CD4-positive, alpha-beta T cell (primary cell): ENCODE measurements around the gene PNLDC1. TPM values are rescaled to one million over a fixed set of nuclear protein-coding genes. Genes with fewer than 3 reads are reported as not detected.

Experiments used
- ATAC-seq: fragments of 200-7000 bp; cut with Tn5 transposase; one replicate; pipeline ENCODE4 v1.10.0; 2022; ENCODE audit warnings: mild to moderate bottlenecking; ENCODE audit not compliant: poor library complexity
- CTCF ChIA-PET: fragments of 350-600 bp; sonication (Branson Sonifier 250); formaldehyde crosslinking; loops from one replicate; lab custom pipeline; 2021; ENCODE audit warnings: antibody characterized with exemption, inconsistent platforms; lab: Charles Lee
- POLR2A ChIA-PET: fragments of 350-600 bp; sonication (Branson Sonifier 250); formaldehyde crosslinking; loops from one replicate; lab custom pipeline; 2021; ENCODE audit warnings: antibody characterized with exemption, inconsistent platforms; lab: Charles Lee
- DNase-seq, 14 experiments: peaks; one replicate each; pipeline ENCODE4 v3.0.0-alpha.2; 2013 to 2020; ENCODE audit warnings: mixed read lengths in 2 of 14
- H3K27ac ChIP-seq, 2 donors: one replicate each; pipeline versions ENCODE4 v1.5.1 to v1.7.0; 2013; ENCODE audit warnings: low read length in 2 of 2, low read depth in 1 of 2, mild to moderate bottlenecking in 1 of 2
- H3K27me3 ChIP-seq, 2 experiments: 1 replicate in 1 of 2; 2 replicates in 1 of 2; pipeline versions ENCODE4 v1.6.1 to v1.7.0; 2013; ENCODE audit warnings: low read length in 2 of 2, control low read depth in 1 of 2, mild to moderate bottlenecking in 1 of 2, moderate library complexity in 1 of 2; ENCODE audit not compliant: insufficient read depth in 2 of 2, control insufficient read depth in 1 of 2
- H3K36me3 ChIP-seq: one replicate; pipeline ENCODE4 v1.6.1; 2013; ENCODE audit warnings: low read length, control low read depth; ENCODE audit not compliant: insufficient read depth
- H3K4me1 ChIP-seq: one replicate; pipeline ENCODE4 v1.6.1; 2013; ENCODE audit warnings: low read length, control low read depth; ENCODE audit not compliant: insufficient read depth
- H3K4me3 ChIP-seq: one replicate; pipeline ENCODE4 v1.5.1; 2013; ENCODE audit warnings: mild to moderate bottlenecking, low read length, moderate library complexity
- H3K9me3 ChIP-seq, 2 experiments: 1 replicate in 1 of 2; 2 replicates in 1 of 2; pipeline versions ENCODE4 v1.6.1 to v1.7.0; 2013; ENCODE audit warnings: low read length in 2 of 2, mild to moderate bottlenecking in 2 of 2, control low read depth in 1 of 2, moderate library complexity in 1 of 2; ENCODE audit not compliant: control insufficient read depth in 1 of 2, insufficient read depth in 1 of 2
- H3K27ac Mint-ChIP-seq: one replicate; pipeline ENCODE4 v1.8.0; 2020; ENCODE audit warnings: mixed read lengths
- H3K27me3 Mint-ChIP-seq: one replicate; pipeline ENCODE4 v1.8.0; 2021; ENCODE audit warnings: mixed read lengths
- H3K36me3 Mint-ChIP-seq: one replicate; pipeline ENCODE4 v1.8.0; 2021; ENCODE audit warnings: low read depth, mixed read lengths
- H3K4me1 Mint-ChIP-seq: one replicate; pipeline ENCODE4 v1.8.0; 2021; ENCODE audit warnings: low read depth, mixed read lengths
- H3K4me3 Mint-ChIP-seq: one replicate; pipeline ENCODE4 v1.8.0; 2020; ENCODE audit warnings: mild to moderate bottlenecking, mixed read lengths
- H3K9me3 Mint-ChIP-seq: one replicate; pipeline ENCODE4 v1.8.0; 2020; ENCODE audit warnings: mixed read lengths
- CTCF ChIP-seq: fragments of 200-600 bp; IDR thresholded peaks from one replicate; pipeline ENCODE4 v1.8.0; 2022; ENCODE audit warnings: antibody characterized with exemption, mild to moderate bottlenecking
- intact Hi-C, 2 experiments: fragments of 100-400 bp; cut with DNase I in 1 of 2; cut with micrococcal nuclease in 1 of 2; formaldehyde crosslinking; loops; one replicate each; pipeline versions ENCODE4 v1.15.1 to v1.9.0; 2023 to 2025; cut with DNase I, micrococcal nuclease
- total RNA-seq, 174 experiments: library from RNA in 2 of 174; stranded (reverse) in 2 of 174; gene quantifications; one replicate each; pipeline ENCODE4 v1.2.3 and lab custom pipeline; 2021 to 2026

The PNLDC1 gene
- total RNA-seq, 2 experiments from 2014 or later, result 0.14 TPM; not detected in 1

- no peaks in the 10 kb centered on the region for H3K9me3 ChIP-seq
- Mint-ChIP-seq H3K36me3 (peaks cover 64% of the 10 kb centered on the region), H3K27me3 (no peaks in the 10 kb centered on the region), H3K4me3 (peak overlapping the region; percentile 98), H3K4me1 (peaks cover 32% of the 10 kb centered on the region), H3K9me3 (no peaks in the 10 kb centered on the region), H3K27ac (peak overlapping the region; percentile 97)
- peak in 7 of 14 experiments; percentile 6 to 80 (median 26) for DNase-seq
- H3K36me3 ChIP-seq, result peaks cover 34% of the 10 kb centered on the region
- ChIA-PET CTCF (interaction anchor here (1.2 kb wide), 1 partner anchor 11 kb away, joined by 4 read pairs; no protein-coding TSS in a partner anchor), POLR2A (interaction anchor here (1.4 to 7.8 kb wide), 3 partner anchors 15 to 42 kb away, joined by 3 to 148 read pairs (median 6); partner anchors contain the start of gene WTAP)
- peak overlapping the region; percentile 100 for H3K4me3 ChIP-seq
- TF ChIP-seq CTCF, result no peak
- H3K27ac ChIP-seq, result peak overlapping the region; percentile 94 to 99
- H3K27me3 ChIP-seq, result no peaks in the 10 kb centered on the region
- H3K4me1 ChIP-seq, result peaks cover 21% of the 10 kb centered on the region
- no peak for ATAC-seq
- intact Hi-C loops, result loop anchor here (1.0 to 2.0 kb wide), 4 partner anchors 26 to 70 kb away; partner anchors contain the start of genes MRPL18 (in 1 of the 2), SOD2 (in 1 of the 2) and WTAP (in 1 of the 2)
These were observed 37.3 kb upstream of the PNLDC1 start for GRCh38 chr6:159762681-159763293.

DNA sequence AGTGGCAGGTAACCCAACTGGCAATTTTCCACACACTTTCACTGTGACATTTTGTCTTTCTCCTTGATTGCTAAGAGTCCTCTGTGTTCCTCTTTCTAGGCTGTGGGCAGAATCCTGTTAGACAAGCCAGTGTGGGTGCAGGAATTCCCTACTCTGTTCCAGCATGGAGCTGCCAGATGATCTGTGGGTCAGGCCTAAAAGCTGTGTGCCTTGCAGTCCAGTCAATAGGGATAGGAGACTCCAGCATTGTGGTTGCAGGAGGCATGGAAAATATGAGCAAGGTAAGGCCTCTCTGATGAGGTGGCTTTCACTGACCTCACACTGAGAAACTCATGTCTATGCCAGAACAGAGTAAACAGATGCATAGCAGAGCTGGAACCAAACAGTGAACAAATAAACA lies 33.2 kb upstream of the PNLDC1 start:
- no peaks in the 10 kb centered on the region for H3K9me3 Mint-ChIP-seq
- no peak for TF ChIP-seq CTCF
- CTCF ChIA-PET, result no interaction called here
- Histone ChIP-seq H3K27me3 (no peaks in the 10 kb centered on the region), H3K36me3 (peaks cover 48% of the 10 kb centered on the region), H3K27ac (no peak overlapping the region), H3K4me3 (no peak overlapping the region), H3K4me1 (peaks cover 12% of the 10 kb centered on the region), H3K9me3 (no peaks in the 10 kb centered on the region)
- H3K36me3 Mint-ChIP-seq, result peaks cover 82% of the 10 kb centered on the region
- H3K27ac Mint-ChIP-seq, result no peak overlapping the region
- intact Hi-C loops, result no loop called here
- POLR2A ChIA-PET, result no interaction called here
- no peak for DNase-seq
- H3K27me3 Mint-ChIP-seq, result no peaks in the 10 kb centered on the region
- H3K4me3 Mint-ChIP-seq, result no peak overlapping the region
- no peak for ATAC-seq
- H3K4me1 Mint-ChIP-seq, result peaks cover 10% of the 10 kb centered on the region

DNA sequence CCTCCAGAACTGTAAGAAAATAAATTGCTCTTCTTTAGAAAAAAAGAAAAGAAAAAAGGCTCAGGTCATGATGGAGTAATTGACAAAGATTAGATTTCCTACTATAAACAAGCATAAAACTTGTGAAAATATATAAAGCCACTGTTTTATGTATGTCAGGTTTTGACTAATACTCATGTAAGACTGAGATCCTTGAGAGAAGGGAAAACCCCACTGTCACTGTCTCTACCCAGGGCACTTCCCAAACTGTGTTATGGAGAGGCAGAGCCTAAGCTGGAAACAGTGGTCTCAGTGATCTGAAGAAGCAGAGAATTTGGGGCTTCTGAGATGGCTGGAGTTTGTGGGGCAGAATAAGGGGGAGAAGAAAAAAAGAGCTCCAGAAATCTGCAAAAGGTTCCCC lies 30.6 kb upstream of the PNLDC1 start:
- Histone ChIP-seq H3K9me3 (no peaks in the 10 kb centered on the region), H3K36me3 (peaks cover 43% of the 10 kb centered on the region)
- TF ChIP-seq CTCF, result no peak

More for the DNA sequence above, 30.6 kb upstream of the PNLDC1 start:
- DNase-seq (no peak), ATAC-seq (no peak)
- no peak overlapping the region for H3K4me3 Mint-ChIP-seq
- Histone ChIP-seq H3K27me3 (no peaks in the 10 kb centered on the region), H3K27ac (no peak overlapping the region), H3K4me3 (no peak overlapping the region), H3K4me1 (no peaks in the 10 kb centered on the region)
- H3K9me3 Mint-ChIP-seq, result no peaks in the 10 kb centered on the region
- intact Hi-C loops, result no loop called here
- no peaks in the 10 kb centered on the region for H3K4me1 Mint-ChIP-seq
- peaks cover 81% of the 10 kb centered on the region for H3K36me3 Mint-ChIP-seq
- no peaks in the 10 kb centered on the region for H3K27me3 Mint-ChIP-seq
- no peak overlapping the region for H3K27ac Mint-ChIP-seq
- POLR2A ChIA-PET, result interaction anchor here (1.3 to 1.8 kb wide), 3 partner anchors 8 to 37 kb away, joined by 3 to 6 read pairs (median 3); partner anchors contain the start of genes ACAT2, MRPL18 and TCP1
- CTCF ChIA-PET, result interaction anchor here (0.7 to 1.3 kb wide), 2 partner anchors 12 to 79 kb away, joined by 3 read pairs; no protein-coding TSS in a partner anchor
